GM19372 (cell line): ENCODE results near the gene MGAT5.

Source experiments
- ATAC-seq: cut with Tn5 transposase; IDR thresholded peaks from one replicate; pipeline ENCODE4 v1.9.1; 2021; ENCODE audit warnings: mild to moderate bottlenecking, low read depth, moderate library complexity; ENCODE audit not compliant: unreplicated experiment

MGAT5 gene

DNA sequence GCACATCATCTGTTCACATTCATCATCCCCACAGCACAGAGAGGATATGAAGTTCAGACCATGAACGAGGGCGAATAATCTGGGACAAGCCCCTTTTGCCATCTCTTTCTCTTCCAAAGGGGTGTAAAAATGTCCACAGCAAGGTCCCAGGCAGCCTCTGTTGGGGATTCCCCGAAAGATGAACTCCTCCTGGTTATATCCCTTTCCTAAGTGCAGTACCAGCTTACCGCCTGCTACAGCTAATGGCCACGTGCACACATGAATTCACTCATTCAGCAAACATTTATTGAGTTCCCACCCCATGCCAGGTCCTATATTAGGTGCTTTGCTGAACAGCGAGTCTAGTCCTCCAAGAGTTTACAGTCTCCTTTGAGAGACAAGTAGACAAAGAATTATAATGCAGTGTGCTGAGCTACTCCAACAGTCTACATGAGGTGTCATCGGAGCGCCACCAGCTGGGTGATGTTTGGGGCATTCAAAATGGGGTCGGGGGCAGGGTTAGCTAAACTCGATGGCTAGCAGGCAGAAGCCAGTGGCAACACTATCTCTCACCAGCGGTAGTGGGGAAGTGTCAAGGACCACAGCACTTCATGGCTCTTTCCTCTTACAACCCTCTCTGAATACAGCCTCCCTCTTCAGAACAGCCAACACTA lies 236.0 kb downstream of the MGAT5 start:
- ATAC-seq = no peak

DNA sequence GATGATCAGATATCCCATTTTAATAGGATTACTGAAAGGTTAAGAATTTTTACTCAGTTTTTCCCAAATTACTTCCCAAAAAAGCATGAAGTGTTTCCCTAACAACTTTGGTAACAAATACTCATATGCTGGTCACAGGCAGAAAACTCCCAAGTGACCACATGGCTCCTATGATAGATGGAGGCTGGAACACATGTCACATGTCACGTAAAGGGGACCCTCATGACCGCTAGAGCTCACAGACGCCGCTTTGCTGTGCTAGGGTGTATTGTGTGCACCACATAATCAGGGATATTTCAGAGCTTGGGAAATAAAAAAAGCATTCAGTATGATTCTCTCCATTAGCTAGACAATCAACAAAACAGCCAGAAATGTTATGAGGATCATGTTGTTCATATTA lies 236.7 kb downstream of the MGAT5 start:
- ATAC-seq = no peak

DNA sequence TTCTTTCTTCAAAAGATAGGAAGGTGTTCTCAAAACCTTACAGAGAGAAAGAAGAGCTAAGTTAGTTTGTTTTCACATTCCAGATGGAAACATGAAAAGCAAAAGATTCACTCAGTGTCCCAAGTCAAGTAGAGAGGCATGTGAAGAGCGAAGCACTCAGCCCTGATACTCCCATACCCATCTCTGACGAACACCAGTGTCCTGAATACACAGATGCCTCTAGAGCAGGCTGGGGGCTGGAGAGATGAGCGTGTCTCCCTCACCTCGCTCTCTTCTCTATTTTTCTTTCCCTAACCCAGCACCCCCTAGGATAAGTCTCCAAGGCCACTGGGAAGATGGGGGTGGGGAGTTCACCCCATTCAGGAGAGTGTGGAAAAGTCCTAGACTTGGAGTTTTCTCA lies 237.2 kb downstream of the MGAT5 start:
- ATAC-seq = no peak

DNA sequence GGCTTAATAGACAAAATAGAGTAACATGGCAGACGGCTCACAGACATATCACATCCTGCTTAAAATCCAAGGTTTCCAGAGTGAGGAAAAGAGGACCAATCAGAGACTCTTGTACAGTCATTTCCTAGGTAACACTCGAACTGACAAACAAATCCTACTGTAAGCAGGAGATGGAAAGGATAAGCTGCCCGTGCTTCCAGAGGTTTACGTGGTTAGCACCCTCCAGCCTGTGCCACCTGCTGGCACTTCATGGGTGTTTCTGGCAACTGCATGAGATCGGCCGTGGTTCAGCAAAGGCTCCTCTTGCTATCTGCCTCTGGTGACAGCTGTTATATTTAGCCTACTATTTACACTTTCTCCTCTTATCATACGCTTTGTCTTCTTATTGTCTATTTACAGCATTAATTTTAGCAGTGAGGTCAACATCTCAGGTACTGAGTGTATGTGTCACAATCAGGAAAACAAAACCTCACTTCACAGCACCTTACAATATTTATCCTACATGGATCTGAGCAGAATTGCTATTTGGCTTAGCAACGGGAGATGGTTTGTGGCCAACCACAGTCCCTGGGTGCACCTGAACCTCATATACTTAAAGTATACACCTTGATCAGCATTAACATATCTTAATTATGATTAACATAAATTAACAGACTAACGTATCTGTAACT lies 238.0 kb downstream of the MGAT5 start:
- no peak for ATAC-seq

DNA sequence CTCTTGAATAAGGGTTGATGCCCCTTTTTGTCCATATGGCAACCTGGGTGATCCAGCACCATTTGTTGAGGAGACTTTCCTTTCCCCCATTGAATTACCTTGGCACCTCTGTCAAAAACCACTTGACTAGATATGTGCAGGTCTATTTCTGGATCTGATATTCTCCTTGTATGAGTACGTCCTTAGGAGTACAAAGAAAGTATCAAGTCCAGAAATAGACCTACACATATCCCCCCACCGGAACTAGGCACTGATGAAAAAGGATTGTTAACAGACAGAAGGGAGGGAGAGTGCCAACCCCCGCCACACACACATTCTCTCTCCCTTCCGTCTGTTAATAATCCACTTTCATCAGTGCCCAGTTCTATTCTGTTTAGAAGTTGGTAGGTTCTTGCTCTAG lies 239.9 kb downstream of the MGAT5 start:
- no peak for ATAC-seq

DNA sequence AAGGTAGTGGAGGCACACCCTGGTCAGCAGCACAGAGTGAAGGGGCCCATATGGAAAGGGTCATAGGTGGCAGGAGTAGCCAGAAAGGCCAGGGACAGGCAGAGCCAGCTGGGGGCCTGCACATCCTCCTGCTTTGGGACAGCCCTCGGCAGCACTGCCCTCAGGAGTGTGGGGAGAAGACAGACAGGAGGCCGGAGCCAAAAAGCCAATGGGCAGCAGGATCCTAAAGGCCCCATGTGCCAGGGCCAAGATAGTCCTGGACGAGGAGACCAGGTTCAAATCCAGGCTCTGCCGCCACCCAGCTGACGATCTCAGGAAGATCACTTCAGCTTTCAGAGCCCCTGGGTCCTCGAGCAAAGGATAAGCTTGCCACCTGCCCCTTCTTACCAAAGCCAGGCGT lies 244.8 kb downstream of the MGAT5 start:
- ATAC-seq = no peak

DNA sequence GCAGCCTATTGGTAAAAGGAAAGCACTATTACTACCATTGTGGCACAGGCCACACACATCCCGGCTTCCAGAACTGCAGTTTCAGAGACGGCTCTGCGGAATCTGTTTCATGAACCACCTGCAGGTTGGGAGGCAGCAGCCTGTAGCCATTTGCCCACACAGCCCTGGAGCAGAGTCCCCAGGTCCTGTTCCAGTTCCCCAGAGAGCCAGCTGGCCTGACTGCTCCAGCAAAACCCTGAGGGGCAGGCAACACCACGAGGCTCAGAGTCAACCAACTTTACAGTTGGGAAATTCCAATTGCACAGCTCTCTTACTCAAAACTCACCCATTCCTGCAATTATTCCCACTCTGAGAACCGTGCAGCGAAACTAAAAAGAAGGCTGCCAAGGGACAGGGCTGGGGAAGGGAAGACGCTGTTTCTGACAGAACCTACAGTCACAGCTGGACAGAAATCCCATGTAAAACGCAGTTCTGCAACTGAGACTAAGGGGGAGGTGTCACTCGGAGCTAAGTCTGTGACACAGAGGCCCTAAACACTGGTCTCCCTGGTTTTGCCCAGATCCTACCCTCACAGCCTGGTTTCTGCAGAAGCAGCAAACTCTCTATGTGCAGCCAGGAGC lies 245.5 kb downstream of the MGAT5 start:
- ATAC-seq = no peak

DNA sequence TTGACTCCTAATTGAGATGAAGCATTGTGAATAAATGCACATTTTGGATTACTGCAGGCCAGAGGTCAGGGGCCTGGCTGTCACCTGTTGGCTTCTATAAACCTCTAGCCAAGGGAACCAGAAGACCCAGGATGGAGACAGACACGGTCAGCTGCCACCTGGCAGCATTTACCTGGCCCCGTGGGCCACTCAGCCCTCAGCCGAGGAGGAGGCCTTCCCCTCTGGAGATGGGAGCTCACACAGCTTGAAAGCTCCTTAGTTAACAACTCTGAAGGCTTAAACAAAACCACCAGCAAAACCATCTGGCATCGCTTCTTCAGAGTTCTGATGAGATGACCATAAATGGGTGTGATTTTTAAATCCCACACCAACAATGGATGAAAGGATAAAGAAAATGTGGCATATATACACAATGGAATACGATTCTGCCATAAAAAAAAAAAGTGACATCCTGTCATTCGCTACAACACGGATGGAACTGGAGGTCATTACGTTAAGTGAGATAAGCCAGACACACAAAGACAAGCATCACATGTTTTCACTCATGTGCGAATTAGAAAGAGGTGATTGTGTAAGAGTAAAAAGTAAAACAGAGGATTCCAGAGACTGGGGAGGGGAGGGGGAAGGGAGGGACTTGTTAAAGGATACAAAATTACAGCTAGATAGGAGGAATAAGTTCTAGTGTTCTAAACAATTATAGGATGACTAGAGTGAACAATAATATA lies 246.5 kb downstream of the MGAT5 start:
- ATAC-seq = no peak

DNA sequence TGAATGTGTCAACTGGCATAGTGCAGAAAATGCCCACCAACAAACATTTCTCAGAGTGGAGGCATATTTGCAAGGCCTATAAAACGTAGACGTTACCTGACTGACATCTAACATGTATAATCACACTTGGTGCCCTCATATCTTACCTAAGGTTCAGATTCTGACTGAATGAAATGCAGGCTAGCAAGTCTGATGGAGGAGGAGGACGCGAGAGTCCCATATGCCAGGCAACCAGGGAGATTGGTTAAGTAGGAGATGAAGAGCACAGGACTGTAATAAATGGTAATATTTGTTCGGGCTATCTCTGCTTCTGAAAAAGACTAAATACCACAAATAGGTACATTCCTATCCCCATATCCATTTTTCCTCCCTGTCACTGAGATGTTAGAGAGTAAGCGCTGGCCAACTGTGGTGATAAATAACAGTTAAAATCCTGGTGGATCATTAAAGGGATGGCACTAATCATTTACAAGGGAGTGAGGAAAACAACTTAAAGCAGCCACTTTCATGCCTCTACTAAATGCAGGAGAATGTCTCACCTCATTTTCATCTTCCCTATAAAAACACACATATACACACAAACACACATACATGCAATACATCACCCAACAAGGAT lies 247.7 kb downstream of the MGAT5 start:
- ATAC-seq = no peak

DNA sequence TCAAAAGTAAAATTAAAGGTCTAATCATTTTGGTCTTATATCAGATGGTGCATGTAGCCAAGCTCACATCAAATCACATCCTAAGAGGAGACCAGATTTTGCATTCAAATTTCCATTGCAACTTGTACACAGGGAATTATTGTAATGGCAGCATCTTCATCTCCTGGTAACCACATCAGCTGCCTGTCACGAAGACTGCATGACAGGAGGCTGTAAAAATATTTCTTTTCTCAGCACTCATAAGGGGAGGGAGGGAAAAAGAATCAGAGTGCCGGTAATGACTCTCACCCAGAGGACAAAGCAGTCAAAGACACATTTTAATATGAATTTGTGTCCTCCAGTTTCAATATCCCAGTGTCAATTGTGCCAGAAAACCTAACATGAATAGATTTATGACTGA lies 248.2 kb downstream of the MGAT5 start:
- ATAC-seq = no peak
